HG03139 (cell line): ENCODE results near the gene USP7.

Experiments used
- ATAC-seq: cut with Tn5 transposase; IDR thresholded peaks from one replicate; pipeline ENCODE4 v1.9.1; 2021; ENCODE audit not compliant: unreplicated experiment

The USP7 gene

DNA sequence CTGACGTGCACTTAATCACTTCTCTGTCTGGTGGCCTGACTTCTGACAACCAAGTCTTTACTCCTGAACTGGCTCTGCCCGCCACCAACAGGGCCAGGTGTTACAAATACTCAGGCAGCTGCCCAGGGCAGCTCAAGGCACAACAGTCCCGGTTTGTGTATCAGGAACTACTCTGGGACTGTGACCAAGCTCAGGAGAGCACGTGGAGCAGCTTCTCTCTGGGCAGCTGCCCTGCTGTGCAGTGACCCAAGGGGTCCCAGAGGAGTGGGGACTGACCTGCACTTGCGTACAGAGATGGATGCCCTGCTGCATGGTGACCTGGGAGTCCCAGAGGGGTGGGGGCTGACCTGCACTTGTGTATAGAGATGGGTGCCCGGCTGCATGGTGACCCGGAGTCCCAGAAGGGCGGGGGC lies 59.7 kb downstream of the USP7 start:
- no peak for ATAC-seq

GRCh38 chr16:8903004-8903403 lies 60.7 kb downstream of the USP7 start:
- no peak for ATAC-seq

DNA sequence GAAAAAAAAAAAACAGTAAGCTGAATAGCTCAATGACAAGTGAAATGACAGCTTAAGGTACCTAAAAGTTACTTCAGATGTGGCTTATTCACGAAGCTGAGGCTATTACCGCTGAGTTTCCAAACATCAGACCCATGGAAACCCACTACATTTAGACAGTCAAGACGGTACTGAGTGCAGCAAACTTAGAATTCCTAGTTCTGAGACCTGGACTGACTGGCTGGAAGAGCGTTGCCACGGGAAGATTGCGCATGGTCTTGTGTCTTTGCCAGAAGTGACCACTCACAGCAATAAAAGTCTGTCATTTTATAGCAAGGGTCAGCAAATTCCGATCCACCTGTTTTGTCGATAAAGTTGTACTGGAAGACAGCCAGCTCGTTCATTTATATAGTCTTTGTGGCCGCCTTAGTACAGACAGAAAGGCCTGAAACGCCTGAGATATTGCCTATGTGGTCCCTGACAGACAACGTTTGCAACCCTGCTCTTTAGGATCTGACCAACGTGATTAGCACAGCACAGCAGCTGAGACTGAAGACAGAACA lies 62.3 kb downstream of the USP7 start:
- ATAC-seq: no peak

DNA sequence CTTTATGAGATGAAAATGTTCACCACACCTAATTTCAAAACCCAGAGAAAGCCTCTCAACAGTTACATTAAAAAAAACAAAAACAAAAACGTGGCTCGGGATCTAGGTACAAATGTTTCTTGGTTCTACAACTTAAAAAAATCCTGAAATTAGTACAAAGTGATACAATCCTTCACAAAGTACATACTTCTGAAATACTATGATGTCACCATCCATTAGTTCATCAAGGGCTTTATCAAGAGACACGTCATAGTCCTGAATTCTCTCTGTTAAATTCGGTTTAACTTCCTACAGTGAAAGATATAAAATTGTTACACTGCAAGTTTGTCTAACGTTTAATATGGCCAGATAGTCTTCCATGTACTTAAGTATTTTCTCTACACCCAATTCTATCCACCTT lies 63.4 kb downstream of the USP7 start:
- ATAC-seq: no peak

- no peak for ATAC-seq
These were observed 63.9 kb downstream of the USP7 start for GRCh38 chr16:8899709-8900317.

DNA sequence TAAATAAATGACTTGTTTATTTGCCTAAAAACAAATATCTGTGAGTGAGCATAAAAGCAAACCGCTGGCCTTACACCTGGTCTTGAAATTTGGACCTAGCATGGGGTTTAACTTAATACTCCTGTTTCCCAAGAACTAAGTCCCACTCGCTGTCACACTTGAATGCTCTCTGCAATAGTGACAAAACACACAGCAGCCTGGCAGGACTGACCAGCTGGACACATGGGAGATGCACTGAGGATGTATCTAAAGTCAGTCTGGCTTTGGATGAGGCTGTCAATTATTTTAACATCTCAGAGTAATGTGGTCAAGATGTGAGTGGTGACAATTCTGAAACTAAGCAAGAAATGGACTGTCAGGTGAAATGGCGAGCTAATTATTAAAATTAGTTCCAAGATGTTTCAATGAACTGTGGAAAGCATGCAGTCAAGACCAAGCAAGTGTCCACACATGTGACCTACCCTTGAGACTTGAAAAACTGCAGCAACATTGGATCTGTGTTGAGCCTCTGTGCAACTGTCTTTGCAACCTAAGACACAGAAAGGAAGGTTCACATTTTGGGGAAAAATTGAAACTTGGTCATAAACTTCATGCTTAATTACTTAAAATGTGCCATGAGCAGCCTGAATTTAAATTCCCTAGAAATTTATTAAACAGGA lies 64.9 kb downstream of the USP7 start:
- ATAC-seq: no peak

DNA sequence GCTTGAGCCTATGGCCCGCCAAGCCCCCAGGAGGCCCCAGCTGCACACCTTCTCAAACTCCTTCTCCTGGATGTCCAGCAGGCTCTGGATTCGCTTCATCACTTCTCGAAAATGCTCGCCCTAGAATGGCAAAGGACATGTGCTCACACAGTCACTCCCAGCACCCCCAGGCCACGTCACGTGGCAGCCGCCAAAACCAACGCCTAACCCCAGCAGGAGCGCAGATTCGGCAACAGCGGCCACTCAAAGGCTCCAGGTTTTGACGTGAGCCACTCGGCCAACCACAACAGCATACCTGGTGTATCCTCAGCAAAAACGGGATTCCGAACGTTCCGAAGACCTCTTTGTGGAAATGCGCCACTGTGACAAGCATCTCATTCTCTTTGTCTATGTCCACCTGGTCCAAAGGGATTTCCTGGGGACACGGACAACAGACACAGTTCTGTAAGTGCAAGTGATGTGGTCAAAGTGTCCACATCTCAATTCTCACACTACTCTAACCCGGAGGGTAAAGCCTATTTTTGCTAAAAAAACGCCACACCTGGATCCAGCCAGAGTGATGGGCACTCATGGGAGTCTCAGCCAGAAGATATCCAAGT lies 68.9 kb downstream of the USP7 start:
- ATAC-seq: no peak

GRCh38 chr16:8893976-8894690 lies 69.6 kb downstream of the USP7 start:
- no peak for ATAC-seq

DNA sequence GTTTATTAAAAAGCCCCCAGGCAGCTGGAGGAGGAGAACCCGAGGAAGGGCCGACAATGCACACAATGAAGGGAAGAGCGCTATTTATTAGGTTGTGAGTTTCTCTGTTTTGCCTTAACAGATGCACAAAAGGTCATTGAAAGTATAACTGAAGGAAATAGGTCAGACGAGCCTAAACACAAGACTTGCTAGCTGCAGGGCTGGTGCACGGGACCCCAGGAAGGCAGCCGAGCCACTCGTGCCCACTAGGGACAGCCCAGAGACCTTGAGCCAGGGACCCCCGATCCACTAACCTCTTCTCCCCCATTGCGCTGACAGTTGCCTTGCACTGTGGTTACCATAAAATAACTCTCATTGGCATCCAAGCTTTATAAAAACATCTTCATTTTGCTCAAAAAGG lies 70.3 kb downstream of the USP7 start:
- ATAC-seq: no peak

DNA sequence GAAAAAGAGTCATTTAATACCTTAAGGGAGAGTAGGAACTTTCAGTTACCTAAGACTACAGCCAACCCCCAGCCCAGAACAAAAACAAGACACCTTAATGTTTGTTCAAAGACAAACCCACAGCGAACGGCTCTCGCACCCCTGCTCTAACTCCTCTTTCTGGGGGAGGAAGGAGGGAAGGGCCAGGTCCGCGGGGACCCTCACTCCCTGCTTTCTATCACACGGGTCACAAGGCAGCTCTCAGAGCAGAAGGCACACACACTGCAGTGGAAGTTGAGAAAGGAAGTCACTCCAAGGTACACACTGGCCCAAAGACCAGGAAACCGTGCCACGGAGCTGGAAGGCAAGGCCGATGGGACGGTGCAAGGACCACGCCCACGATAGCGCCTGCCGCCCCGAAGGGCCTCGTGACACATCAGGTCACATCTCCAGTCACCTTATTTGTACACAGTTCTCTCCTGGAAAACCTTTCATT lies 71.6 kb downstream of the USP7 start:
- peak; percentile 20 for ATAC-seq

GRCh38 chr16:8890549-8890921 lies 73.2 kb downstream of the USP7 start:
- no peak for ATAC-seq

DNA sequence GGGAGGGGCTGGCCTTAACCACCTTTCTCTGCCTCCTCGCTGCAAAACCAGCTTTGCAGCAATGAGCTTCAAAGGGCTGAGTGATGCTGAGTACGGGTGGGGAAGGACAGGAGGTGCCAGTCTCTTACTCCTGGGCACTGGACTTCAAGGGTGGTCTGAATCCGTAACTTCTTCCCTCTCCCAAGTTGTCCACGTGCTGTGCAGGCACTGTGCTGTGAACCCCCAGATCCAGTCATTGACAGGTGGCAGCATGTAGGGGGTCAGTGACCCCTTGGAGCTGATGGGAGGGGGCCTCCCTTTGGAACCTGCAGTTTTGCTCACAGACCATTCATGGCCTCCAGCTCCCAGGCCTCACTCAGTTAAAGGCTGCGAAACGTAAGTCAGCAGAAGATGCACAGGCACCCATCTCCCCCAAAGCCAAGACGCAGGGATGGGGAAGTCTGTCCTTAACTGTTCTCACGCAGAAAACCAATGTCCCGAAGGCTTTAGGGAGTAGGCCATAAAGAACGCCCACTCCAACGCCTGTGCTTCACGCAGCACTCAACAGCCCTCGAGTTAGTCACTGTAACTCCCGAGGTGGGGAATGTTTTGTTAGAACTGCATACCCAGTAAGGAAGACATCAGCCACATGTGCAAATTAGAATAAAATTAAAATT lies 73.7 kb downstream of the USP7 start:
- no peak for ATAC-seq

GRCh38 chr16:8888951-8889892 lies 74.5 kb downstream of the USP7 start:
- no peak for ATAC-seq

GRCh38 chr16:8887952-8888560 lies 75.7 kb downstream of the USP7 start:
- ATAC-seq: no peak

- ATAC-seq: no peak
These were observed 76.3 kb downstream of the USP7 start for GRCh38 chr16:8887431-8887765.

DNA sequence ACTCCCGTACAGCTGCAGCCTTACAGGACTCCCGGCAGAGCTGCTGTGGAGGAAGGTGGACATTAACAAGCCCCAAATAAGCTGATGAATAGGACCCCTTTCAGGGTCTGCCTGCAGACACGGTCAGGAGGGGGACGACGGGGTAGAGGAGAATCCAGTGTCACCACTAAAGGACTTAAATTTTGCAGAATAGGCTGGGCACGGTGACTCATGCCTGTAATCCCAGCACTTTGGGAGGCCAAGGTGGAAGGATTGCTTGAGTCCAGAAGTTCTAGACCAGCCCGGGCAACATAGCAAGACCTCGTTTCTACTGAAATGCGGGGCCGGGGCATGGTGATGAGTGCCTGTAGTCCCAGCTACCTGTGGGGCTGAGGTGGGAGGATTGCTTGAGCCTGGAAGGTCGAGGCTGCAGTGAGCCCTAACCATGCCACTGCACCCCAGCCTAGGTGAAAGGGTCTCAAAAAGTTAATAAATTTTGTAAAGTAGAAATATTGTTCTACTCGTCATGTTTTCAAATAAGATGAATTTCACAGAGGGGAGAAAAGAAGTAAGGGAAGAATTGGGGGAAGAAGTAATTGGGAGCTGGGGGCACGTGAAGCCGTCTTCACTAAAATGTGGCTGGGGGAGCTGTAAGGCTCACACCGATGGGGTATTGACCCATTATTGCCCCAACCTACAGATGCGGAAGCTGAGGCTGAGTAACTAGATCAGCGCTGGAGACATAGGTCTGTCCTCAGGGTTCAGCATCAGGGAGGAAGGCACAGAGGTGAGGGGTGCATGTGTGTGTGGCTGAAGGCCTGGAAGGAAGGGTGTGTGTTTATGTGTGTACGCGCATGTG lies 76.9 kb downstream of the USP7 start:
- no peak for ATAC-seq

DNA sequence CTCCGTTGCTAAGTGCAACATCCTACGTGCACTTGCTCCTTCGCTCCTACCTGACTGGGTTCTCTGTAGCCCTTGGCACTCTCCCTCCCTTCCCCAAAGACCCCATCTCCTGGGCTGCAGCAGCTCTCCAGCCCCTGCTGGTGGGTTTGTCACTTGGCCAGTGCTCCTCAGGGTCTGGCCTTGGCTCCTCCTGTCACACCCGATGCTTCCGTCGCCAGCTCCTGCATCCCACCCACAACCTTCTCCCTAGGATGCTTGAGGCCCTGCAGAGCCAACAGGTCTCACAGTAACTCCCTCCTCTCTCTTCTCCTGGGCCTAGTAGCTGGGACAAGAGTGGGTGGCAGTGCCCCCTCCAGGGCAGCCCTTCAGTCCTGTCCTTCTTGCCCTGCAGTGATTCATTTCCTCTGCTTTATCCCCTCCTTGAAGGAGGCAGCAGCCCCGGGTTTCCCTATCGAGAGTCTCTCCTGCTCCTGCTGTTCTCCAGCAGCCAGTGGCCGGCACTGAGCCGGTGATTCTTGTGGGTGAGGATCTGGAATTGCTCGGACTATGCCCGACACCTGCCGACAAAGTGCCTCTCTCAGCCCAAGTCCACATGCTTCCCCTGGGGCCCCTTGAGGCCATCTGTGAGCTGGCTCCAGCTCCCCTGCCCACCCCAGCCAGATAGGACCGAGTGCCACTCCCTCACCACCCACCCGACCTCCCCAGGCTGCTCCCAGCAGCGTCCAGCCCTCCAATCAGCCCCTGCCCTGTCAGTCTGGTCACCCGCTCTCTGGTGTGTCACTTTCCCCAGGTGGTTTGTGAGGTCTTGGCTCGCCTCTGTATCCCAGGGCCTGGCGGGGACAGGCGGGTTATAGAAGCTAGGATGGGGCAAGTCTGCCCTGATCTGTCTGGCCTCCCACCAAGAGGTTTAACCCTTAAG lies 77.8 kb downstream of the USP7 start:
- ATAC-seq: no peak
